Heart left ventricle (tissue), 13 donors: ENCODE measurements around the gene CRCP.

Experiments
- POLR2A ChIP-seq, 2 donors: fragments of 450-650 bp; IDR thresholded peaks; one replicate each; pipeline ENCODE4 v1.6.1; 2017; ENCODE audit warnings: antibody characterized with exemption in 2 of 2, mild to moderate bottlenecking in 2 of 2, moderate library complexity in 2 of 2
- TF ChIP-seq, protein P1 (sequence below), 12 donors: fragments of 200-600 bp; sonication (generic) in 4 of 12; IDR thresholded peaks; one replicate each; pipeline versions ENCODE4 v1.5.0 to v1.8.0; 2018 to 2022; ENCODE audit warnings: antibody characterized with exemption in 12 of 12, mild to moderate bottlenecking in 5 of 12
- donor health status: ischemic (EF 13 %, LVEDD 7.1; RV severe dilation, severe dysfunction).
- donor health status: DM: no; HTN: yes; CAD: no.
- donor health status: DM: no; HTN: no; CAD: no.
- donor health status: ischemic (EF 25% LVEDD 6.9; RV normal size, moderate dysfunction).
- donor health status: ischemic (EF 25% LVEDD 5.7; RV mildly dilated, moderate dysfunction).
- donor health status: ischemic (EF 35%, LVEDD 5.7; RV mildly dilated, moderate dysfunction).
- donor health status: nonischemic (EF 11% LVEDD 7.7; RV severe dilation, severe dysfunction).
- donor health status: DM: yes; HTN: yes; CAD: no.
- donor health status: PGD.
- donor health status: ischemic (EF 29% LVEDD 5.4; RV normal size, mild dysfunction).
- donor health status: nonischemic (EF 23%, LVEDD 6.1; RV moderate dilation, normal function).

DNA sequence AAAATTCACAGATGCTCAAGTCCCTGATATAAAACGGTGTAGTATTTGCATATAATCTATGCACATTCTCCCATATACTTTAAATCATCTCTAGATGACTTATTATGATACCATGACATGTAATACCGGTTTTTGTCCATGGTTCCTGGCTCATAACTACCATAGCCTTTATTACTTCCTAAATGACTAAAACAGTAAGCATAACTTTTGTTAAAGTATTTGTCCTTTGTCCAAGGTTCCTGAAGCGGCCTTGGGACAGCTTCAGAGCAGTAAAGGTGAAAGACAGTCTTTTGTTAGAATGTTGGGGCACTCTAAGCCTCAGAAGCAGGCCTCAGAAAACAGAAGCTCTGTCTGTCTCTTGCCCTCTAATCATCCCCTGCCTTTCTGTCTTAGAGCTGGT, 4.0 kb downstream of the CRCP start:
- no peak for TF ChIP-seq POLR2A (IDR thresholded peaks at IDR 0.05)
- TF ChIP-seq, protein P1, sequence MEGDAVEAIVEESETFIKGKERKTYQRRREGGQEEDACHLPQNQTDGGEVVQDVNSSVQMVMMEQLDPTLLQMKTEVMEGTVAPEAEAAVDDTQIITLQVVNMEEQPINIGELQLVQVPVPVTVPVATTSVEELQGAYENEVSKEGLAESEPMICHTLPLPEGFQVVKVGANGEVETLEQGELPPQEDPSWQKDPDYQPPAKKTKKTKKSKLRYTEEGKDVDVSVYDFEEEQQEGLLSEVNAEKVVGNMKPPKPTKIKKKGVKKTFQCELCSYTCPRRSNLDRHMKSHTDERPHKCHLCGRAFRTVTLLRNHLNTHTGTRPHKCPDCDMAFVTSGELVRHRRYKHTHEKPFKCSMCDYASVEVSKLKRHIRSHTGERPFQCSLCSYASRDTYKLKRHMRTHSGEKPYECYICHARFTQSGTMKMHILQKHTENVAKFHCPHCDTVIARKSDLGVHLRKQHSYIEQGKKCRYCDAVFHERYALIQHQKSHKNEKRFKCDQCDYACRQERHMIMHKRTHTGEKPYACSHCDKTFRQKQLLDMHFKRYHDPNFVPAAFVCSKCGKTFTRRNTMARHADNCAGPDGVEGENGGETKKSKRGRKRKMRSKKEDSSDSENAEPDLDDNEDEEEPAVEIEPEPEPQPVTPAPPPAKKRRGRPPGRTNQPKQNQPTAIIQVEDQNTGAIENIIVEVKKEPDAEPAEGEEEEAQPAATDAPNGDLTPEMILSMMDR (IDR thresholded peaks at IDR 0.05) = no peak
